GM21619 (cell line): ENCODE results near the gene MAP7.
A peak's percentile ranks its signal among the peaks of the same experiment; 100 is the strongest.
"Not testable (repeated sequence)": the region's sequence is repeated elsewhere in the genome, so short reads cannot be mapped to it uniquely, and the experiment has no call there.

ENCODE experiments used
- ATAC-seq: cut with Tn5 transposase; IDR thresholded peaks from one replicate; pipeline ENCODE4 v1.9.1; 2021; ENCODE audit not compliant: unreplicated experiment

Gene MAP7

DNA sequence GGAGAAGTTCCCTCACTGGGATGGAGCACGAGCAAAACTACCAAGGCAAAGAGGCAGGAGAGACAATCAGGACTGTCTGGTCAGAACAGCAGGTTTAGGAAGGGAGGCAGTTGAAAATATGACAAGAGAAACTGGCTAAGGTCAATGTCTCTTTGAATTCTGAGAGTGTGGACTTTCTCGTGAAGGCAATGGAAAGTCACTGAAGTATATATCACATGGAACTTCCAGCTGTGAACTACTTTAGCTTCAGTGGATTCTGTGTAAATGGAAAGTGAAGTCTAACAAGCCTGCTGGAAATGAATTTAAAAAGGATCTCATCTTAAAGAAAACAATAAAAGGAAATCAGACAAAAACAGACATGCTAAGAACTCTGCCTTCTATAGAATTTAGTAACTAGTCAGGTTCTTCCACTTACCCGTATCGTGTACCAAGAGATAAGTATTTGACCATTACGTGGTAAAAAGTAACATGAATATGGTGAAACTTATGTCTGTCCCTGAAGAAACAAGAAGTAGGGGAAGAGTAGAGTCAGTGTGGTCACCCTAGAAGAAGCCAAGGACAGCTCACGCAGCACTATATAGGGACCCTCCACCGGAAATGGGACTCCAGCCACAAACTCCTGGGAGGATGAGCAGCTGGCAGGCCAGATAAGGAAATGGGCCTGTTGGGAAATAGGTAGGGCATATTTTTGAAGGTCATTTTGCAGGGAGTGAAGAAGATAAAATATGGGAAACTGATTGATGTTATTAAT, 123.4 kb downstream of the MAP7 start:
- no peak for ATAC-seq

DNA sequence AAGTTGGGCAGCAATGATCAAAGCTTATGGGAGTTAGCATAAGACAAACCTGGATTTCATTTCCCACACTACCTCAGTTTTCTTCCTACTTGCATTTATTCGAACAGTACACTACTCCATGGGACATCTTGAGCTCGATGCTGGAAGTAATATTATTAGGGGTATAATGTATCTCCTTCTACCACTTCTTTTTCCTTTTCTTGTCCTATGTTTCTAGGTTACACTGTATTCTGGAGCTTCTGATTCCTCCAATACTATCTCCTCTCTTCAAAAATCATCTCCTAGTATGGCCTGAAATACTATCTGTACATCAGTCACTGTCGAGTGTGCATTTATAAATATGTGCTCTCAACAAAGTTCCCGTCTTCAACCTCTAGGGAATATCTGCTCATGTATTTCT, 124.4 kb downstream of the MAP7 start:
- no peak for ATAC-seq

DNA sequence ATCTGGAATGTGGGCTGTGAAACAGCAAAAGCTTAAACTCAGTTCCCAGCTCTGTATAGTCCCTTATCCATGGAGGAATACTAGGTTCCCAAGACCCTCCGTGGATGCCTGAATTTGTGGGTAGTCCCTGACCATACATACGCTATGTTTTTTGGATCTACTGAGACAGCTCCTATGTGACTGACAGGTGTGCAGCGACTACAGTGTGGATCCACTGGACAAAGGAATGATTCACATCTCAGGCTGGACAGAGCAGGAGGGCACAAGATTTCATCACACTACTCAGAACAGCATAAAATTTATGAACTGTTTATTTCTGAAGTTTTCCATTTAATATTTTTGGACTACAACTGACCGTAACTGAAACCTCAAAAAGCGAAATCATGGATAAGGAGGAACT, 125.3 kb downstream of the MAP7 start:
- no peak for ATAC-seq

DNA sequence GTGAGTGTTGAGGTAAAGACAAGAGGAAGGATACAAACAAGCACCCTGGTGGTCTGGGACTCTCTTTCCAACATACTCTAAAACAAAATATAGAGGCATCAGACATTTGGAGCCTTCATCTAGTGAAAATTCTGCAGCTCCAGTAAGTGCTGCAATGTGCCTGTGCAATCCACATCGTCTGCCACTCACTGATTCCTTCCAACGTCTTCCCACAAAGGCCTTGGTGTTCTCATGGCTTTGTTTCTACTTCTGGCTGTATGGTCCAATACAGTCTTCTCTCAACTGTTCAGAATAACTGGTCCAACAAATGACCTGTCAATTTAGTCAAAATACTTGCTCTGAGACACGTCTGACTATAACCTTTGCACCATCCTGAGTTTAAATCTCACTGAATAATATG, 125.8 kb downstream of the MAP7 start:
- no peak for ATAC-seq

DNA sequence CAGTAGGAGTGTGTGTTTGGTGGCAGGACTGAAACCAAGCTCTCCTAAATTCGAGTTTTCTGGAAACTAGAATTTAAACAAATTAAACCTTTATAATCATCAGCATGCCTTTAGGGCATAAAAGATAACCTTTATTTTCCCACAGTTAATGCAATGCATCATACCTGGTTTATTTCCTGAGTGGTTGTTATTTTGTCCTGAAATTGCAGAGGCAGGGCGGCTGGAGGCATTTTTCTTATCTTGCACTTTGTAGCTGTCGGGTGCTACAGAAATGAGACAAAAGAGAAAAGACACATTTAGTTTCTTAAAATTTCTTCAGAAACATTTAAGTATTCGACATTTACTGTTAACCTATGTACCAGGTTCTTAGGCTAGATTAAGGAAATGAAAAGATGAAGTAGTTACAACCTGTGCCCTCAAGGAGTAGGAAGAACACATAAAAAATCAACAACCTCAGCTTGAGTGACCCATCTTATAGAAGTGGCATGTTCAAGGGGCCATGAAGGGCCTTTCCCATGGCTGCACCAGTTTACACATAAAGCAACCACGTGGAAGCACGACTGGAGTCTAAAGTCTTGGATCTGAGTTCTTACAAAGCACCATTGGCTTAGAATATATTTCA, 128.6 kb downstream of the MAP7 start:
- ATAC-seq: no peak

DNA sequence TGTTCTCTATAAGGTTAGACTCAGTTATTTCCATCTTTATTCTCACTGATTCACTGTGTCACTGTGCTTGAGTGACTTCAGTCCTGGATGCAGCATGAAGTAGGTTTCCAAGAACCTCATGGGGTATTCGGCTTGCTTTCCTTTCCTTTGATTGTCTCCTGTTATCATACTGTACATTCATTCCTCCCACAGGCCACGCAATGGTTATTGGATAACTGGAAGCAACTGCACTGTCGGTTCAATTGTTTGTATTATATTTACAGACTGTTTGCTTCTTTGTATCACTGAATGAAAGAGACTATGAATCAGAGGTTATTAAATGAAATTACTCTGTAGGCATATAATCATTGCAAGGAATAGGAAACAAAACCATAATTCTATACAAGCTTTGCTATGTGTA, 129.4 kb downstream of the MAP7 start:
- no peak for ATAC-seq

DNA sequence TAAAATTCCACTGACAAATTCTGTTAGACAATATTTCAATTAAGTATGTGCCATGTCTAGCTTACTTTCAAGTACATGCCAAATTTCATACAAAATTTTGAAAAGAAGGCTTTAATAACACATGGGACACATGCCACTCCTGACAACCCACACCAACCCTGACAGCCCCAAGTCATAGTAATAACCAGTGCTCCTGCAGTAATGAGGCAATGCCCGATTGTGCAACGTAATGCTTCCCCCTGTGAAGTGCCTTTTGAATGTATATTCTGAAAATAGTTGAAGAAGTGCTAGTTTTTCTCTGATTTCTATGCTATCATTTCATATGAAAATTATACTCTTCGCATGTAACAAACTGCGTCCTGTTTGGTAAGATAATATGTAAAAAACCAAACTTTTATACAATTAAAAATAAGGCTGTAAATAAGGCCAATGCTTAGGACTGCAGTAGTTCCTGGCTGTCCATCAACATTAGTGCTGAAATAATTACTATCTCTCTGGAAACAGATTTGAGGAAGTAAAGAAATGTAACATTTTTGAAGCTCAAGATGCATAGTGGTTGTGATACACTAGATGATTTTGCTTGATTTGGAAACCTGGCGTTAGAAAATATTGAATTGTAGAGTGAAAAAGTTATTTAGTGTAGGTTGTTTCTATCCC, 134.7 kb downstream of the MAP7 start:
- ATAC-seq: no peak

DNA sequence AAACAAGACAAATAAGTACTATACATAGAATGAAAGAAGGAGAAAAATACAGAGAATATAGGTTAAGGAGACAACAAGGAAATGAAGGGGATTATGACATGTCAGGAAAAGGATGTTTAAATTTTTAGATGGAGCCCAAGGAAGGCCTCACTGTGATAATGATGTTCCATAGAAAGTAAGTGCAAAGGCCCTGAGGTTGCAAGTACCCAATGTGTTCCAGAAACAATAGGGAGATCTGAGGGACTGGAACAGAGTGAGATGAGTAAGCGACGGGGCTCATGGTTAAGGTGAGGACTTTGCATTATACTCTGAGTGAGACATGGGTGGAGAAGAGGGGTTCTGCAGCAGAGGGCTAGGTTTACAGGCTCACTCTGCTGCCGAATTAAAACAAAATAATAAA, 137.8 kb downstream of the MAP7 start:
- no peak for ATAC-seq

DNA sequence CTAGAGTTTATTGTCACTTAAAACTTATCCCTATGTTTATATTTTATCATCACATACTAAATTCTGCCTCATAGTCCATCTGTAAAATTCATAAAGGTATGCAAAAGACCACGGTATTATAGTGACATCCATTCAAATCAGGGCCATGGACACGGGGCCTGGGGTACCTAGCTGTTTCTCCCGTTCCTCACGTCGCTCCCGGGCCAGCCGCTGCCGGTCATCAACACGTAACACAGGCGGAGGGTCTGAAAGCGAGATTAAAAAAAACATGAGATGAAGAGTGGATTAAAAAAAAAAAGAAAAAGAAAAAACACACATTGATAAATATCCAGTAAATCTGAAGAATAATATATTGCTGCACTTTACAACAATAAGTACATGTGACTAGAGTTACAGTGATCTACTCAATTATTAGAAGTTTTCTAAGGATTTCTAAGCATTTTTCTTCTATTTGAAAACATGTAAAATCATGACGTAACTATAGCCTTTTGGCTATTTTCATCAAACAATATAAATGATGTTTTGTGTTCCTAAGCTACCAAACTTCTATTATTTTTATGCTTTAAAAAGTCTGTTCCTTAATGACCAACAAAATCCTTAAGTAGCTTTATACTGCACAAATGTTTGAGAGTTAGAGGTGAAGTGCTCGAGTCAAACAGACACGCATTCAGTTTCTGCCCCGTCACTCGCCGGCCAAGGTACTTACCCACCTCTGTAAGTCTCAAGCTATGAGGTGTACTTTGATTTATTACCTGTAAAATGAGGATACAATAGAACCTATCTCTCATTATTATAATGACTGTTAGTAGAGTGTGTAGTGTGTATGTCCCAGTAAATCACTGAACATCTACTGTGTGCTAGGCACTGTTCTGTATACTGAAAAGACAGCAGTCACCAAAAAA, 138.5 kb downstream of the MAP7 start:
- ATAC-seq: no peak

DNA sequence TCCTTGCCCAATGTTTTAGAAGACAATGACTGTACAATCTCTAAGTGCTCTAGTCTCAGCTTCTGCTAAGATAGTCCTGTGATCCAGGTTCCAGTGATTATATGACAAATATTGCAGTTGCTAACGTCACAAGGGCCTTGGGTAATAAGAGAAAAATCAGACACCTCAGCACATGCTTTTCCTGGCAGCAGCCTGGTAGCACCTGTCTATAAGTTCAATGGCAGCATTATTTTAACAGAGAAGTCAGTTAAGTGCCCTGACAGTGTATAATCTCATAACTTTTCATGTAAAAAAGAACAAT, 139.2 kb downstream of the MAP7 start:
- no peak for ATAC-seq

DNA sequence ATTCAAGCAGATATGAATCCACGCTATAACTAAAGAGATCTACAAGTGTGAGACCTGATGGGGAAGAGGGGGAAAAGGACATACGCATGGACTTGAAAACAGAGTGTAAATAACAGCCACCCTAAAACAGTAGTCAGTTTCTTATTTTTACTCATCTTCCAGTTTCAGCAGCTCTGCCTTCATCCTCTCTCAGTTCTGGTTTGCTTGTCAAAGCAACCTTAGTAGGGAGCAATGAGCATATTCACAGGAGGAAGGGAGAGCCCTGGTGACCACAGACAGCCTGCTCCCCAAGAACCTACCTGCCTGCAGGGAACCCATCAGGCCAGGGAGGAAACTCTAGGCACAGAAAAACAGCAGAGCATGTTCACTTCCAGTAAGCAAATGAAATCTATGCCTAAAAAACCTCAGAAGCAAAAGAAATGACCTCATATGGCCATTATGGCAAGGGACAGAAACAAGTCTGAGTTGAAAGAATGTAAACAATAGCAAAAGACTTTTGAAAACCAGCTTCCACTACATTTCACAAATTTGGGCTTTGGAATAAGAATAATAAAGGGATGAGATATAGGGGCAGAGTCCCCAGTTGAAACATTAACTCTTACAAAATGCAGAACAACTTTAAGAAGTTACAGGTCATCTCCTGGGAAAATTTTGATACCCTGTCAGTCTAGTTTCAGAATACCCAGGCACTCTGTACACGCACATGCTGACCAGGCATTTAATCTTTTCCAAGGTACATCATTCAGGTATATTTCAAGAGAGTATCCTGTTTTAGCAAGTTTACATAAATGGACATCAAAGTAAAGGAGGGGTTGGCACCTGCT, 139.8 kb downstream of the MAP7 start:
- ATAC-seq: peak; percentile 84

DNA sequence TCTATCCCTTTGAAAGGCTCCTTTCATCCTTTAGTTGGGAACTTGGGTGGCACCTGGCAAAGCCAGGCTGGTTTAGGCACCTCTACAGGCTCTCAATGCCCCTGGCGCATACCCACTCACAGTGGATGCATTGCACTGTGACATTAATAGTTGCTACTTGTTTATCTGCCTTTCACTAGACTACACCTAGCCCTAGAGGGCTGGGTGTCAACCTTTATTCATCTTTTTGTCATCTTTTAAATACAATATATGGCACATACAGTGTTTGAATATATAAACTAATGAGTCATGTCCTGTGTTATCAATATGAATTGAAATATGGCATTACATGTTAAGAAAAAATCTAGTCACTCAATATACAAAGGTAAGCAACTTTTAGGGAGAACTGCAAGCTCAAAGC, 140.6 kb downstream of the MAP7 start:
- ATAC-seq: no peak

DNA sequence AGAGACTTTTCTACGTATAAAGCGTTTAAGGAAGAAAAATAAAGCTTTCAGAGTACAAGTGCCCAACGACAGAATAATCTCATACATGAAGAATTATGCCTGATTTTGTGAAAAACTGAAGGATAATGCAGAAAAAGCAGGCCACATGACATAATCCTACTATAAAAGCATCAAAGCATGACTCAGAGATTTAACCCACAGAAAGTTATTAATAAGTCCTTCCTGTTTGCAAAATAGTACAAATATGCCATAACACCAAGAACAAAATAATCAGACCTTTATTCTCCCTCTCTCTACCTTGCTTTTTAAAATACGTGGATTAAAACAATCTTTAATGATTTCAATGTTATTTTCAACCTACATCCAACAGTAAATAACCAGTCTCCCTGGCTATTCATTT, 142.0 kb downstream of the MAP7 start:
- ATAC-seq: no peak

DNA sequence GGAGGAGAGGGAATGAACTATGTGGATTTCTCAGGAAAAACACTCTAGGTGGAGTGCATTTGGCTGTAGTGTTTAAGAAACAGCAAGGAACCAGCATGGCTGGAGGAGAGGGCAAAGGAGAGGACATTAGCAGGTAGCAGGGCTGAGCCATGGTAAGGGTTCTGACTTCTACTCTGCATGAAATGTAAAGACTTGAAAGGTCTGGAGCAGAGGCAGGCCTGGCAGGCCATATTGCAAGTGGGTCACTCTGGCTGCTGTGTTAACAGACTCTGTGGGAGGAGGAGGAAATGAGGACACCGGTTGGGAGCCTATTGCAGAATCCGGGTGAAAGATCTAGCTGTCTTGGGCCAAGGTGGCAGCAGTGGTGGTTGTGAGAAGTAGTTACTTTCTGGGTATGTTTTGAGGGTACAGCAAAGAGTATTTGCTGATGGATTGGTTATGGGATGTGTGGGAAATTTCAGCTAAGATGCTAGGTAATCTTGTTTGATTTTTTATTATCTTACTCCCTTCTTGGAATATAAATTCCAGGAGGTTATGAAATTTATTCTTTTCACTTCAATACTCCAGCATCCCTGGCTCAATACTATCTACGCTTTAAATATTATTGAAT, 144.7 kb downstream of the MAP7 start:
- no peak for ATAC-seq

DNA sequence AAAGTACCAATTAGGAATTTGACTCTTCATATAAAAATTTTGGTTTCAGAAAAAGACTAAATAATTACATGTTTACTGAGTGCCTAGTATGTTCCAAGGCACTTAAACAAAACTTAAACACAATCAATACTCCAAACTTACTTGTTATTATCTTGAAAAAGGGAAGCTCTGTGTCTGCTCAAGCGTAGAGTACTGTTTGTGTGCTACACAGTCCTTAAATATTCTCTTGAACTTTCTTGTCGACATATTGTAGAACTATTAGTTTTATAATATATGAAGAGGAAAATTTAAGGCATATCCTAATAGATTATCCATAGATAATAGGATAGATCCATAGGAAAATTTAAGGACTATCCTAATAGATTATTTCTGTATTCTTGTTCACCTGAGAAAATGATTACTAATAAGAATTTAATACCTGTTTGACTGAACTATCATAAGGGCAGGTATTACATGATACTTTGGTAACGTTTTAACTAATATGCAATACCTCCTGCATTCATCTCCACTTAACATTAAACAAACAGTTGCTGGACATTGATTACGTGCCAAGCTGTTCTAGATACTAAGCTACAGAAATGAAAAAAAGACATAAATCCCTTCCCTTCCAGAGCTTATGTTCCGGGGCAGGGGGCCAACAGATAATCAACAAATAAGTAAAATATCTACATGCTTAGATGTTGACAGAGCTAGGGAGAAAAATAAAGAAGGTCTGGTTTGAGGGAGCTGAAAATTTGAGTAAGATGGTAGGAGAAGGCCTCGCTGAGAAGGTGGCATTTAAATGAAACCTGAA, 145.4 kb downstream of the MAP7 start:
- ATAC-seq: no peak

DNA sequence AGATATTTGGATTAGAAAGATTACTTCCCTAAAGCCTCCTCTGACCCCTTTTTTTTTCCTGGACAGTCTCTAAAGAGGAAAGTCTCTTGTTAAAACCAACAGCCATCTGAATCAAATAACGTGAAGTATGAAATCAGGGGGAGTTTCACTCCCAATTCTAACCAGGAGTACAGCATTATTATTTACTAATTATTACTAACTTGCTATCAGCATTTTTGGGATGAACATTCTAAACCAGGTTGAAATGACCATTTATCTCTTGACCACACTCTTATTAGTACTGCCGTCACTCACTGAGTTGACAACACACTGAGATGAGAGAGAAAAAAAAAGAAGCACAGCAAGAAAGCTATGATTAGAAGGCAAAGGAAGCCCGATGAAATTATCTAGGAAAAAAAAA, 146.2 kb downstream of the MAP7 start:
- no peak for ATAC-seq

DNA sequence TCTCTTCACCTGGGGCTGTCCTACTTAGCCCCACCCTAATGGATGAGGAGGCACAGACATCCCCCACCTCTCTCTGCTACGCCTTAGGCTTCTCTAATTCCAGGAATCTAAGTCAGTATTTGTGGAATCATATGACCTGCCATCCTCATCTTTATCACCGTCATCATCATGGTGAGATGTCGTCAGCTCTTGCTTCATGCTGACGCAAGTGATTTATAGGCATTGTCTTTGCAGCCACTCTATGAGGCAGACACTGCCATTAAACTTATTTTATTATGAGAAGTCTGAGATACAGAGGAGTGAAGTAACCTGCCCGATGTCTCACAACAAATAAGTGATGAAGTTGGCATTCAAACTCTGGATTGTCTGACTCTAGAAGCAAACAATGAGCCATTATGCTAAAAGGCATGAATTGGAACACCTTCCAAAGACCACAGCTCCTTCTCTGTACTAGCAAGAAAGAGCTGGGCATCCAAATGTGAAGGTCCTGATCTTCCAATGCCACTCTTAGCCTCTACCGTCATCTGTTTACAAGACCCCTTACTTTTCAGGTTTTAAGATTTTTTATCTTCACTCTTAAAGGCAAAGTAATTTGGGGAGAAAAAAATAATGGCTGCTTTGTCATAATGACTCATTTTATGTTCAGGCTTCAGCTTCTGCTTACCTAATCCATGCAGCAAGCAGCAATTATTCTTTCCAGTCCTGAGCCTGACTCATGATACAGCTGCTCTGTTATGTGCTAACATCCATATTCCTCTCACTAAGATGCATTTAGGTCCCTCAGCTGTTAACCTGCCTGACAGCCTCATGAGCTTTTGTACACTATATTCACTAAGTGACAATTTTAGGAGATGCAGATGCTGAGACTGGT, 146.9 kb downstream of the MAP7 start:
- ATAC-seq: no peak

DNA sequence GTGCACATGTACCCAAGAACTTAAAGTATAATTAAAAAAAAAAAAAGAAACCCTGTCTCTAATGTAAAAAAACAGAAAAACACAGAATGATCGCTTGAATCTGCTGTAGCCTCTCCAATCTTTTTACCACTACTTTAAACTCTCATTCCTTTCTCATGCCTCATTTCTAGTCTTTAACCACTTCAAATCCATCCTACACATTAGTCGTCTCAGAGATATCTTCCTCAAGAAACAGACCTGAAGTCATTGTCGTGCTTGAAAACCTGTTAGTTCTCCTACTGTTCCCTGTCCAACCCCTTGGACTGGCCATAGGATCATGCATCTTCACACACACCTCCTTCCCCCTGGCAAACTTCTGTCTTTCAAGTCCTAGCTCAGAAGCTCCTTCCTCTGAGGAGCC, 148.5 kb downstream of the MAP7 start:
- ATAC-seq: no peak

DNA sequence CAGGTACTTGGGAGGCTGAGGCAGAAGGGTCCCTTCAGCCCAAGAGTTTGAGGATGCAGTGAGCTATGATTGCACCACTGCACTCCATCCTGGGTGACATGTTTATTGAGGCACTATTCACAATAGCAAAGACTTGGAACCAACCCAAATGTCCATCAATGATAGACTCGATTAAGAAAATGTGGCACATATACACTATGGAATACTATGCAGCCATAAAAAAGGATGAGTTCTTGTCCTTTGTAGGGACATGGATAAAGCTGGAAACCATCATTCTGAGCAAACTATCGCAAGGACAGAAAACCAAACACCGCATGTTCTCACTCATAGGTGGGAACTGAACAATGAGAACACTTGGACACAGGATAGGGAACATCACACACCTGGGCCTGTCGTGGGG, 149.0 kb downstream of the MAP7 start:
- not testable (repeated sequence) for ATAC-seq
